PC-3 (cell line): Measurements from ENCODE around the gene CCDC184.
"Not testable (repeated sequence)": the region's sequence is repeated elsewhere in the genome, so short reads cannot be mapped to it uniquely, and the experiment has no call there.

Experiments used
- EZH2 ChIP-seq: fragments of 300-600 bp; sonication (generic); IDR thresholded peaks from one replicate; pipeline ENCODE4 v1.6.1; 2017; ENCODE audit warnings: antibody characterized with exemption, mild to moderate bottlenecking, low read length; ENCODE audit not compliant: unreplicated experiment
- EZH2phosphoT487 ChIP-seq: fragments of 300-600 bp; sonication (generic); IDR thresholded peaks from 2 replicates; pipeline ENCODE4 v1.6.1; 2018; ENCODE audit warnings: mild to moderate bottlenecking, antibody characterized with exemption, low read length, borderline replicate concordance
- TF ChIP-seq, protein P1 (sequence below): fragments of 300-600 bp; sonication (generic); conservative IDR thresholded peaks from 2 replicates; pipeline ENCODE4 v1.5.1; 2017; ENCODE audit warnings: antibody characterized with exemption, low read depth, mild to moderate bottlenecking, low read length

DNA sequence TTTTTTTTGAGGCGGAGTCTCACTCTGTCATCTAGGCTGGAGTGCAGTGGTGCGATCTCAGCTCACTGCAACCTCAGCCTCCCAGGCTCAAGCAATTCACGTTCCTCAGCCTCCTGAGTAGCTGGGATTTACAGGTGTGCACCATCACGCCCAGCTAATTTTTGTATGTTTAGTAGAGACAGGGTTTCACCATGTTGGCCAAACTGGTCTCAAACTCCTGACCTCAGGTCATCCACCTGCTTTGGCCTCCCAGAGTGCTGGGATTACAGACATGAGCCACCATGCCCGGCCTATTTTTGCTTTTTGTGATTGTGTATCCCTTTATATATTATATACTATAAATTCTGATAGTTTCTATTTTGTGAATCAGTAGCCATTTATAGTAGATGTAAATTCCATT, 27.7 kb upstream of the CCDC184 start:
- not testable (repeated sequence) for TF ChIP-seq EZH2, EZH2phosphoT487
- TF ChIP-seq, protein P1, sequence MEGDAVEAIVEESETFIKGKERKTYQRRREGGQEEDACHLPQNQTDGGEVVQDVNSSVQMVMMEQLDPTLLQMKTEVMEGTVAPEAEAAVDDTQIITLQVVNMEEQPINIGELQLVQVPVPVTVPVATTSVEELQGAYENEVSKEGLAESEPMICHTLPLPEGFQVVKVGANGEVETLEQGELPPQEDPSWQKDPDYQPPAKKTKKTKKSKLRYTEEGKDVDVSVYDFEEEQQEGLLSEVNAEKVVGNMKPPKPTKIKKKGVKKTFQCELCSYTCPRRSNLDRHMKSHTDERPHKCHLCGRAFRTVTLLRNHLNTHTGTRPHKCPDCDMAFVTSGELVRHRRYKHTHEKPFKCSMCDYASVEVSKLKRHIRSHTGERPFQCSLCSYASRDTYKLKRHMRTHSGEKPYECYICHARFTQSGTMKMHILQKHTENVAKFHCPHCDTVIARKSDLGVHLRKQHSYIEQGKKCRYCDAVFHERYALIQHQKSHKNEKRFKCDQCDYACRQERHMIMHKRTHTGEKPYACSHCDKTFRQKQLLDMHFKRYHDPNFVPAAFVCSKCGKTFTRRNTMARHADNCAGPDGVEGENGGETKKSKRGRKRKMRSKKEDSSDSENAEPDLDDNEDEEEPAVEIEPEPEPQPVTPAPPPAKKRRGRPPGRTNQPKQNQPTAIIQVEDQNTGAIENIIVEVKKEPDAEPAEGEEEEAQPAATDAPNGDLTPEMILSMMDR, result not testable (repeated sequence)
